Measurements from ENCODE around the gene CGN.

DNA sequence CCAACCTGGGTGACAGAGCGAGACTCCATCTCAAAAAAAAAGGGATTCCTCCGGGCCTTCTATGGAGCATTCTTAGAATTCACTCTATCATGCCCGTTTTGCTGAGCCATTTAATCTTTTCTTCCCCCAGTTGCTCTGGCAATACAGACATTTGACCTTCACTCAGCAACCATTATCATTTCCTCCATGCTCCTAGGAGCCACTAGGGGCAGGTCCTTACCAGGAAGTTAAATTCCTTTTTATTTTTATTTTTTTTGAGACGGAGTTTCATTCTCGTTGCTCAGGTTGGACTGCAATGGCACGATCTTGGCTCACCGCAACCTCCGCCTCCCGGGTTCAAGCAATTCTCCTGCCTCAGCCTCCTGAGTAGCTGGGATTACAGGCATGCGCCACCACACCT lies 9.7 kb upstream of the CGN start:
- TF ChIP-seq, protein P1, sequence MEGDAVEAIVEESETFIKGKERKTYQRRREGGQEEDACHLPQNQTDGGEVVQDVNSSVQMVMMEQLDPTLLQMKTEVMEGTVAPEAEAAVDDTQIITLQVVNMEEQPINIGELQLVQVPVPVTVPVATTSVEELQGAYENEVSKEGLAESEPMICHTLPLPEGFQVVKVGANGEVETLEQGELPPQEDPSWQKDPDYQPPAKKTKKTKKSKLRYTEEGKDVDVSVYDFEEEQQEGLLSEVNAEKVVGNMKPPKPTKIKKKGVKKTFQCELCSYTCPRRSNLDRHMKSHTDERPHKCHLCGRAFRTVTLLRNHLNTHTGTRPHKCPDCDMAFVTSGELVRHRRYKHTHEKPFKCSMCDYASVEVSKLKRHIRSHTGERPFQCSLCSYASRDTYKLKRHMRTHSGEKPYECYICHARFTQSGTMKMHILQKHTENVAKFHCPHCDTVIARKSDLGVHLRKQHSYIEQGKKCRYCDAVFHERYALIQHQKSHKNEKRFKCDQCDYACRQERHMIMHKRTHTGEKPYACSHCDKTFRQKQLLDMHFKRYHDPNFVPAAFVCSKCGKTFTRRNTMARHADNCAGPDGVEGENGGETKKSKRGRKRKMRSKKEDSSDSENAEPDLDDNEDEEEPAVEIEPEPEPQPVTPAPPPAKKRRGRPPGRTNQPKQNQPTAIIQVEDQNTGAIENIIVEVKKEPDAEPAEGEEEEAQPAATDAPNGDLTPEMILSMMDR (IDR thresholded peaks at IDR 0.05), result no peak
- no peak for TF ChIP-seq POLR2A (IDR thresholded peaks at IDR 0.05)
- no peak for TF ChIP-seq EP300 (IDR thresholded peaks at IDR 0.05)
- TF ChIP-seq POLR2AphosphoS5 (IDR thresholded peaks at IDR 0.05), result no peak
